Suprapubic skin (tissue), 4 donors: Measurements from ENCODE around the gene PODNL1. TPM values are rescaled to one million over a fixed set of nuclear protein-coding genes. Genes with fewer than 3 reads are reported as not detected.

ENCODE experiments used
- DNase-seq, 2 donors: peaks; one replicate each; pipeline ENCODE4 v3.0.0-alpha.2; 2019; ENCODE audit warnings: low spot score in 2 of 2
- H3K27ac ChIP-seq: fragments of 200-600 bp; sonication (generic); one replicate; pipeline ENCODE4 v1.5.1; 2019
- H3K27me3 ChIP-seq: fragments of 200-600 bp; sonication (generic); one replicate; pipeline ENCODE4 v1.5.1; 2019
- H3K36me3 ChIP-seq: fragments of 200-600 bp; sonication (generic); one replicate; pipeline ENCODE4 v1.5.1; 2019
- H3K4me1 ChIP-seq: fragments of 200-600 bp; sonication (generic); one replicate; pipeline ENCODE4 v1.5.1; 2019
- H3K4me3 ChIP-seq: fragments of 200-600 bp; sonication (generic); one replicate; pipeline ENCODE4 v1.5.1; 2019; ENCODE audit warnings: mild to moderate bottlenecking
- H3K9me3 ChIP-seq: fragments of 200-600 bp; sonication (generic); one replicate; pipeline ENCODE4 v1.5.1; 2019
- EP300 ChIP-seq: sonication (generic); formaldehyde crosslinking; IDR thresholded peaks from one replicate; pipeline ENCODE4 v1.6.1; 2017; ENCODE audit warnings: antibody characterized with exemption
- POLR2A ChIP-seq, 2 donors: fragments of 450-650 bp; IDR thresholded peaks; one replicate each; pipeline ENCODE4 v1.6.1; 2017; ENCODE audit warnings: antibody characterized with exemption in 2 of 2, mild to moderate bottlenecking in 2 of 2, moderate library complexity in 2 of 2
- POLR2AphosphoS5 ChIP-seq, 3 donors: sonication (generic); formaldehyde crosslinking; IDR thresholded peaks; one replicate each; pipeline ENCODE4 v1.6.1; 2017; ENCODE audit warnings: antibody characterized with exemption in 3 of 3
- WGBS: methylation state at CpG from one replicate; pipeline ENCODE4 v1.1.5; 2018; 5-methylcytosine and 5-hydroxymethylcytosine counted together
- total RNA-seq, 4 donors: library from RNA; depleted of rRNA; stranded (reverse); fragments of >200 nt; gene quantifications; one replicate each; pipeline ENCODE4 v1.1.0, GENCODE V29; 2016
- TF ChIP-seq, protein P1 (sequence below), 2 donors: fragments of 200-600 bp in 1 of 2; fragments of 450-650 bp in 1 of 2; sonication (generic) in 1 of 2; IDR thresholded peaks; one replicate each; pipeline ENCODE4 v1.5.1; 2016 to 2019; ENCODE audit warnings: antibody characterized with exemption in 2 of 2, mild to moderate bottlenecking in 1 of 2, moderate library complexity in 1 of 2

The PODNL1 gene
- total RNA-seq, 4 donors from 2014 or later: 2.3 to 10.6 (median 5.7) TPM

DNA sequence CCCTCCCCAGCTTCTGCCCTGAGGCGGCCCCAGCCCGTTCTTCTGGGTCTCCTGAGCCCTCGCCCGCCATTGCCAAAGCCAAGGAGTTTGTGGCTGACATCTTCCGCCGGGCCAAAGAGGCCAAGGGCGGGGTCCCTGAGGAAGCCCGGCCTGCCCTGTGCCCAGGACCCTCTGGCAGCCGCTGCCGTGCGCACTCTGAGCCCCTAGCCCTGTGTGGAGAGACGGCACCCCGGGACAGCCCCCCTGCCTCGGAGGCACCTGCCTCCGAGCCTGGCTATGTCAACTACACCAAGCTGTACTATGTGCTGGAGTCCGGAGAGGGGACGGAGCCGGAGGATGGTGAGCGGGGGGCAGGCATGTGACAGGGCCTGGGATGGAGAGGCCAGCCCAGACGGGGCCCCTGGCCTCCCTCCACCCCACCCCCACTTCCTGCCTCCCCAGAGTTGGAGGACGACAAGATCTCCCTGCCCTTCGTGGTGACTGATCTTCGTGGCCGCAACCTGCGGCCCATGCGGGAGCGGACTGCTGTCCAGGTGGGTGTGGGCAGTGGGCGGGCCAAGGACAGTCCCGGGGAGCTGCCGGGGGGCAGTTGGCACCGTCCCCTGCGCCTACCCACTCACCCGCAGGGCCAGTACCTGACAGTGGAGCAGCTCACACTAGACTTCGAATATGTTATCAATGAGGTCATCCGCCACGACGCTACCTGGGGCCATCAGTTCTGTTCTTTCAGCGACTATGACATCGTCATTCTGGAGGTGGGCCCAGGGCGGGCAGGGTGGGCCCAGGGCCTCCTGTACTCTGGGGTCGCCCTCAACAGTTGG lies 21.1 kb upstream of the PODNL1 start:
- Histone ChIP-seq H3K36me3 (peaks cover 85% of the 10 kb centered on the region), H3K4me1 (peaks cover 5% of the 10 kb centered on the region), H3K4me3 (no peak overlapping the region), H3K9me3 (no peaks in the 10 kb centered on the region), H3K27ac (no peak overlapping the region), H3K27me3 (no peaks in the 10 kb centered on the region)
- no peak for TF ChIP-seq EP300
- 90% methylated on average over 15 of the region's 41 CpGs for WGBS
- DNase-seq: no peak

DNA sequence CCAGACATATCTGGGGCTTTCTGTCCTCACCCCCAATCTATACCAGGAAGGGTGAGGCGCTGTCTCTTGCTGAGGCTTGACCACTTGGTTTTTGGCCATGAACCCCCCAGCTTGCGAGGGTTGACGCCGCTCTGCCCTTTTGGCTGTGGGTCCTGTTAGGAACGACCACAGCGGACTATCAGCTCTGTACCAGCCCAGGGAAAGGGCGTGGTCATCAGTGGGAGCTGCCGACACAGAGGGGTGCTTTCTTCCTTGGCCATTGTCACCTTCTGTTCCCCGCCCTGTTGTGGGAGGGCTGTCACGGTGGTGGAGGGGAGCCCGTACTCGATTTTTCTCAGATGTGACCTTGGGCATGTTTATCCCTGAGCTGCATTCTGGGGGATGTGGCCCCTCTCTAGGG lies 19.8 kb upstream of the PODNL1 start:
- H3K9me3 ChIP-seq: no peaks in the 10 kb centered on the region
- no peak overlapping the region for H3K27ac ChIP-seq
- H3K4me3 ChIP-seq: no peak overlapping the region
- H3K27me3 ChIP-seq: no peaks in the 10 kb centered on the region
- peaks cover 18% of the 10 kb centered on the region for H3K4me1 ChIP-seq
- no peak for DNase-seq
- H3K36me3 ChIP-seq: peaks cover 76% of the 10 kb centered on the region
- WGBS: 66% methylated on average over 5 of the region's 12 CpGs
- TF ChIP-seq POLR2AphosphoS5 (IDR thresholded peaks at IDR 0.05): no peak
- TF ChIP-seq, protein P1, sequence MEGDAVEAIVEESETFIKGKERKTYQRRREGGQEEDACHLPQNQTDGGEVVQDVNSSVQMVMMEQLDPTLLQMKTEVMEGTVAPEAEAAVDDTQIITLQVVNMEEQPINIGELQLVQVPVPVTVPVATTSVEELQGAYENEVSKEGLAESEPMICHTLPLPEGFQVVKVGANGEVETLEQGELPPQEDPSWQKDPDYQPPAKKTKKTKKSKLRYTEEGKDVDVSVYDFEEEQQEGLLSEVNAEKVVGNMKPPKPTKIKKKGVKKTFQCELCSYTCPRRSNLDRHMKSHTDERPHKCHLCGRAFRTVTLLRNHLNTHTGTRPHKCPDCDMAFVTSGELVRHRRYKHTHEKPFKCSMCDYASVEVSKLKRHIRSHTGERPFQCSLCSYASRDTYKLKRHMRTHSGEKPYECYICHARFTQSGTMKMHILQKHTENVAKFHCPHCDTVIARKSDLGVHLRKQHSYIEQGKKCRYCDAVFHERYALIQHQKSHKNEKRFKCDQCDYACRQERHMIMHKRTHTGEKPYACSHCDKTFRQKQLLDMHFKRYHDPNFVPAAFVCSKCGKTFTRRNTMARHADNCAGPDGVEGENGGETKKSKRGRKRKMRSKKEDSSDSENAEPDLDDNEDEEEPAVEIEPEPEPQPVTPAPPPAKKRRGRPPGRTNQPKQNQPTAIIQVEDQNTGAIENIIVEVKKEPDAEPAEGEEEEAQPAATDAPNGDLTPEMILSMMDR (IDR thresholded peaks at IDR 0.05): no peak

DNA sequence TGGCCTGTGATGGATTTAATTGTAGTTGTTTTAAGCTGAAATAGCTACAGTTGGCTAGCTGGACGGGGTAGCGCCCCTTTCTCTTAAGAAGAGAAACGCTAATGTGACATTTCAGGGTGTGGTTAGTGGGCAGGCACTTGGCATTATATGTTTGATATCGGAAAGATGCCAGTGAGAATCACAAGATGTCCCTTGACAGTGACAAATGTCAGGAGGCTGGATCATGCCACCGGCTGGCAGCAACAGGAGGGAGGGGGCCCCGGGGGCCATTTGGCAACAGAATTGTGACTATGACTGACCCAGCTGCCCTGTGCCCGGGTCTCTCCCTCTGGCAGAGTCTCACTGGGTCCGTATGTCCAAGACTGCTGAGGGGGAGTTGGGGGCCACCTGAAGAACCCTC lies 18.8 kb upstream of the PODNL1 start:
- Histone ChIP-seq H3K4me3 (no peak overlapping the region), H3K27ac (no peak overlapping the region), H3K27me3 (no peaks in the 10 kb centered on the region), H3K4me1 (peaks cover 22% of the 10 kb centered on the region), H3K9me3 (no peaks in the 10 kb centered on the region), H3K36me3 (peaks cover 74% of the 10 kb centered on the region)
- WGBS: 76% methylated on average over 7 of the region's 8 CpGs
- DNase-seq: no peak
- TF ChIP-seq POLR2AphosphoS5 (IDR thresholded peaks at IDR 0.05) (no peak), EP300 (no peak)
- TF ChIP-seq, protein P1 (IDR thresholded peaks at IDR 0.05): no peak

GRCh38 chr19:13956365-13956744 lies 18.1 kb upstream of the PODNL1 start:
- WGBS: 80% methylated on average over 5 of the region's 16 CpGs
- H3K4me1 ChIP-seq: peaks cover 27% of the 10 kb centered on the region

GRCh38 chr19:13955662-13956364 lies 17.6 kb upstream of the PODNL1 start:
- Histone ChIP-seq H3K36me3 (peaks cover 61% of the 10 kb centered on the region), H3K27me3 (no peaks in the 10 kb centered on the region), H3K4me1 (peaks cover 27% of the 10 kb centered on the region), H3K27ac (no peak overlapping the region), H3K4me3 (no peak overlapping the region), H3K9me3 (no peaks in the 10 kb centered on the region)
- TF ChIP-seq POLR2A (IDR thresholded peaks at IDR 0.05): no peak
- no peak for TF ChIP-seq EP300
- TF ChIP-seq, protein P1 (IDR thresholded peaks at IDR 0.05): no peak
- no peak for TF ChIP-seq POLR2AphosphoS5 (IDR thresholded peaks at IDR 0.05)
- WGBS: 92% methylated on average over 25 of the region's 42 CpGs
- no peak for DNase-seq

More at GRCh38 chr19:13956365-13956744, 18.1 kb upstream of the PODNL1 start:
- DNase-seq: no peak
- Histone ChIP-seq H3K9me3 (no peaks in the 10 kb centered on the region), H3K27me3 (no peaks in the 10 kb centered on the region), H3K27ac (no peak overlapping the region), H3K4me3 (no peak overlapping the region), H3K36me3 (peaks cover 67% of the 10 kb centered on the region)
- TF ChIP-seq, protein P1 (IDR thresholded peaks at IDR 0.05): no peak
- TF ChIP-seq POLR2AphosphoS5 (IDR thresholded peaks at IDR 0.05) (no peak), POLR2A (IDR thresholded peaks at IDR 0.05) (no peak), EP300 (no peak)
